Cardiac muscle cell (in vitro differentiated cells and primary cell): ENCODE results near the gene INPP5A. TPM values are rescaled to one million over a fixed set of nuclear protein-coding genes. Genes with fewer than 3 reads are reported as not detected.

Experiments used
- DNase-seq, 2 donors: peaks; one replicate each; pipeline versions ENCODE4 v3.0.0 to v3.0.0-alpha.2; 2010 to 2017; ENCODE audit warnings: low read depth in 1 of 2, low spot score in 1 of 2
- H3K27ac ChIP-seq: fragments of 200-600 bp; sonication (generic); 2 replicates; pipeline ENCODE4 v1.5.1; 2016
- H3K27me3 ChIP-seq: fragments of 200-600 bp; sonication (generic); 2 replicates; pipeline ENCODE4 v1.6.0; 2016; ENCODE audit warnings: control low read depth
- H3K36me3 ChIP-seq: fragments of 200-600 bp; sonication (generic); 2 replicates; pipeline ENCODE4 v1.5.1; 2016; ENCODE audit warnings: control low read depth
- H3K4me1 ChIP-seq: fragments of 200-600 bp; sonication (generic); 2 replicates; pipeline ENCODE4 v1.8.1; 2017; ENCODE audit warnings: low read depth, mild to moderate bottlenecking, mixed run types
- H3K4me3 ChIP-seq: fragments of 200-600 bp; sonication (generic); 2 replicates; pipeline ENCODE4 v1.5.1; 2016; ENCODE audit warnings: mild to moderate bottlenecking
- H3K9me3 ChIP-seq: fragments of 200-600 bp; sonication (generic); 2 replicates; pipeline ENCODE4 v1.5.1; 2017; ENCODE audit warnings: low read depth, mild to moderate bottlenecking, control low read depth
- polyA plus RNA-seq: library from polyadenylated mRNA; unstranded; fragments of >200 nt; fragmentation: Nextera tagmentation; extraction: Ambion mirVana; gene quantifications from 2 replicates; pipeline ENCODE4 v1.2.1, GENCODE V29; 2016
- total RNA-seq: library from RNA; depleted of rRNA; stranded (reverse); fragments of >200 nt; gene quantifications from 2 replicates; pipeline ENCODE4 v1.2.3, GENCODE V29; 2016
- TF ChIP-seq, protein P1 (sequence below): IDR thresholded peaks from 2 replicates; pipeline ENCODE4 v1.5.1; 2012; ENCODE audit warnings: low read depth, mild to moderate bottlenecking, low read length

INPP5A gene
- total and polyA plus RNA-seq, 2 experiments from 2014 or later = 87.0 to 90.4 TPM

DNA sequence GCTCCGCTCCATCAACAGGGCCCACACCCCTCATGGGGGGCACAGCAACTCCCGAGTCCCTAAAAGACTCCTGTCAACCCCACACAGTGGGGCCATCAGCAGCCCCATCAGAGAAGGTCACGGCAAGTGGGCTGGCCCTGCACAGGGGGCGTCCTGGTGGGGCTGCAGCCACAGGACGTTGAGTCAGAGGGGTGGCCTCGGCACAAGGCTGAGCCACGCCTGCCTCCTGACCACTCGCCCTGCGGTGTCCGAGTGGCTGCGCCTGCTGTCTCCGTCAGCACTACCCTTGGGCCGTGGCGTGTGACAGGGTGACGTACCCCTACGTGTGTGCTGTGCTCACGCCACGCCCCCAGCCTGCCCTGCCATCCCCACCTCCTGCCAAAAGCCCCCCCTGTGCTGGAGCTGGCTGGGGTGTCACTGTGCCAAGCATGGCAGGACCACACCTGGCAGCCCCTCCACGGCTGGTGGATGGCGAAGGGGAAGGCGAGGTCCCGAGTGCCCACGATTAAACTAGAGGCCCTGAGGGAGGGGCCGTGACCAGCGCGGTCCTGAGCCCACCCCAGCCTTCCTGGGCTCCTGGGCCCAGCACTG lies 274.4 kb downstream of the INPP5A start:
- Histone ChIP-seq H3K4me3 (no peak overlapping the region), H3K9me3 (no peaks in the 10 kb centered on the region), H3K27ac (no peak overlapping the region), H3K4me1 (no peaks in the 10 kb centered on the region), H3K36me3 (no peaks in the 10 kb centered on the region), H3K27me3 (no peaks in the 10 kb centered on the region)
- DNase-seq = no peak
- TF ChIP-seq, protein P1, sequence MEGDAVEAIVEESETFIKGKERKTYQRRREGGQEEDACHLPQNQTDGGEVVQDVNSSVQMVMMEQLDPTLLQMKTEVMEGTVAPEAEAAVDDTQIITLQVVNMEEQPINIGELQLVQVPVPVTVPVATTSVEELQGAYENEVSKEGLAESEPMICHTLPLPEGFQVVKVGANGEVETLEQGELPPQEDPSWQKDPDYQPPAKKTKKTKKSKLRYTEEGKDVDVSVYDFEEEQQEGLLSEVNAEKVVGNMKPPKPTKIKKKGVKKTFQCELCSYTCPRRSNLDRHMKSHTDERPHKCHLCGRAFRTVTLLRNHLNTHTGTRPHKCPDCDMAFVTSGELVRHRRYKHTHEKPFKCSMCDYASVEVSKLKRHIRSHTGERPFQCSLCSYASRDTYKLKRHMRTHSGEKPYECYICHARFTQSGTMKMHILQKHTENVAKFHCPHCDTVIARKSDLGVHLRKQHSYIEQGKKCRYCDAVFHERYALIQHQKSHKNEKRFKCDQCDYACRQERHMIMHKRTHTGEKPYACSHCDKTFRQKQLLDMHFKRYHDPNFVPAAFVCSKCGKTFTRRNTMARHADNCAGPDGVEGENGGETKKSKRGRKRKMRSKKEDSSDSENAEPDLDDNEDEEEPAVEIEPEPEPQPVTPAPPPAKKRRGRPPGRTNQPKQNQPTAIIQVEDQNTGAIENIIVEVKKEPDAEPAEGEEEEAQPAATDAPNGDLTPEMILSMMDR = no peak

DNA sequence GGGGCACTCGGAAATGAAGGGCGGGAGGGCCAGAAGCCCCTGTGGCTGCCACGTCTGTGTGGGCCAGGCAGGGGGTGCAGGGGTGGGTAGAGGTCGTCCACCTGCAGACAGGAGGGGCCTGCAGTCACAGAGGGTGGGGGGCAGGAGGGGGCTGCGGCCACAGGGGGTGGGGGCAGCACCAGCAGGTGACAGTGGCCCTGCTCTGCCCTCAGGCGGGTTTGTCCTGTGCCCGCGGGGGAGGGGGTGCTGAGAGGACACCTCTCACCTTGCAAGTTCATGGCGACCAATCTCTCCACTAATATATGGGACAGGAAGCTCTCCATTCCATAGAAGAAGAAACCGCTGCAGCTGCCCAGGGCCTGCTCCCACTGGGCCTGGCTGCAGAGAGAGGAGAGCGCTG lies 274.9 kb downstream of the INPP5A start:
- H3K27ac ChIP-seq = no peak overlapping the region
- H3K9me3 ChIP-seq = no peaks in the 10 kb centered on the region
- no peak for DNase-seq
- TF ChIP-seq, protein P1 = no peak
- no peaks in the 10 kb centered on the region for H3K36me3 ChIP-seq
- H3K4me1 ChIP-seq = no peaks in the 10 kb centered on the region
- H3K27me3 ChIP-seq = no peaks in the 10 kb centered on the region
- H3K4me3 ChIP-seq = no peak overlapping the region

DNA sequence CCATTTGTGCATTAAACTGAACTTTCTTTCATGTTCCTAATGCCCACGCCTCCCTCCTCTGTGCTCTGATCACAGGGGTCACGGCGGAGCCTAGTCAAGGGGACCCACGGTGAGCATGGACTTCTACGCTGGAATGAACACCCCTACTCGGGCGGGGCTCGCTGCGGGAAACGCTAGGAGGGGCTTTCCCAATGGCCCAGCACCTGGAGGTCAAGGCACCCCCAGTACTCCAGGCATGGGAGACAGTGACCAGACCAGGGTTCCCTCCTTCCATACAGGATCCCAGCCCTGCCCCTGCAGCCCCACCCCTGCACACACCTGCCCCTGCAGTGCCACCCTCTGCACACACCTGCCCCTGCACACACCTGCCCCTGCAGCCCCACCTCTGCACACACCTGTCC lies 275.4 kb downstream of the INPP5A start:
- DNase-seq = no peak

DNA sequence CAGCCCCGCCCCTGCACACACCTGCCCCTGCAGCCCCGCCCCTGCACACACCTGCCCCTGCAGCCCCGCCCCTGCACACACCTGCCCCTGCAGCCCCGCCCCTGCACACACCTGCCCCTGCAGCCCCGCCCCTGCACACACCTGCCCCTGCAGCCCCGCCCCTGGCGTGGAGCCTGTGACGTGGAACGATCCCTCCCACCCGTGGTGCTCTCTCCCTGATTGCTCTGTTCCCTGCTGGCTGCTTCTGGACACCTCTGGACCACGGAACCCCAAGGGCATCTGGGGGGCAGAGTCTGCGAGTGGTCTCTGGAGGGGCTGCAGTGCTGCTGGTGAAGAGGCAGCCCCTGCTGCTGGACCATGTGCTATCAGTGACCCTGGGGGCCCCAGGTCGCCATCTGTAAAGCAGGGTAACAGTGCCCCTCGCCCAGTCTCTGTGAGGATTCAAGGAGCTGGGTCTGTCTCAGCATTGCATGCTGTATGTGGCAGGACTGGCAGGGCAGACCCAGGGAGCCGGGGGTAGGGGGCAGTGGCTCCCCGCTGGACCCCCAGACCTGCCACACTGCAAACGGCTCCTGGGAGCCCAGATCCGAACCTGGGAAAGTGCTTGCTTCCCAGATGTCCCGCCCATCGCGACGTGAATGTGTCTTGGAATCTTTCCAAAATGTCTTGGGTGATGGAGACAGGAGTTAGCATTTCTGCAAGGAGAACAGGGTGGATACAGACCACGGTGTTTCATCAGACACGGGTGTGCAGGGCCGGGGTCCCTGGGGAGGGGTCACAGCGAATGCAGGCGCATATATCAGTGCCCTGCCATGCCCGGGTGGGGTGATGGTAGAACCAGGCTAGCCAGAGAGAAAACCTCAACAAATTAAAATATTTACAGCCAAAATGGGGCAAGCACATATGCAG lies 276.2 kb downstream of the INPP5A start:
- H3K27ac ChIP-seq = no peak overlapping the region
- H3K27me3 ChIP-seq = no peaks in the 10 kb centered on the region
- no peaks in the 10 kb centered on the region for H3K36me3 ChIP-seq
- no peak overlapping the region for H3K4me3 ChIP-seq
- no peaks in the 10 kb centered on the region for H3K9me3 ChIP-seq
- no peak for DNase-seq
- H3K4me1 ChIP-seq = no peaks in the 10 kb centered on the region
- TF ChIP-seq, protein P1 = no peak

More for the DNA sequence above, 275.4 kb downstream of the INPP5A start:
- Histone ChIP-seq H3K27me3 (no peaks in the 10 kb centered on the region), H3K4me1 (no peaks in the 10 kb centered on the region), H3K9me3 (no peaks in the 10 kb centered on the region), H3K4me3 (no peak overlapping the region), H3K27ac (no peak overlapping the region), H3K36me3 (no peaks in the 10 kb centered on the region)
- TF ChIP-seq, protein P1 = no peak

DNA sequence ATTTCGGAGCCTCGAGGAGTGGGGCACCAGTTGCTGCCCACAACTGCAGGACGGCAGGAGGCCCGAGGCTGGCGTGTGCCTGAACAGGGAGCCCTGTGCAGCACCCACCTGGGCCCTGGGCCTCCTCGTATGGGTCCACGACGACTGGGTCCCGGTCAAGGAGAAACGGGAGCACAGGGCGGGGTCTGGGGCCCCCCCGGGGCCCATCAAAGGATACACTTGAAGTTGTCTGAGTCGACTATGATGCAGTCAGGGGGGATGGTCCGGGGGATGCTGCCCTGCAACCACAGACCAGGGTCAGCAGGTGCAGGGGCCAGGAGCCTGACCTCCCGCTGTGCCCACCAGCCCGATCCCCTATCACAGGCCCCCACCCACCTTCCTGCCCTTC lies 276.9 kb downstream of the INPP5A start:
- H3K27me3 ChIP-seq = no peaks in the 10 kb centered on the region
- H3K27ac ChIP-seq = no peak overlapping the region
- H3K9me3 ChIP-seq = no peaks in the 10 kb centered on the region
- TF ChIP-seq, protein P1 = no peak
- no peaks in the 10 kb centered on the region for H3K36me3 ChIP-seq
- H3K4me1 ChIP-seq = no peaks in the 10 kb centered on the region
- no peak for DNase-seq
- H3K4me3 ChIP-seq = no peak overlapping the region
